B cell (primary cell): ENCODE data around the gene RARB. TPM values are rescaled to one million over a fixed set of nuclear protein-coding genes. Genes with fewer than 3 reads are reported as not detected.

Experiments used
- ATAC-seq: fragments of 200-7000 bp; cut with Tn5 transposase; one replicate; pipeline ENCODE4 v1.10.0; 2021; ENCODE audit warnings: low read depth, mild to moderate bottlenecking, moderate number of reproducible peaks, moderate library complexity
- CTCF ChIA-PET: fragments of 350-600 bp; sonication (Branson Sonifier 250); formaldehyde crosslinking; loops from one replicate; lab custom pipeline; 2021; ENCODE audit warnings: antibody characterized with exemption, inconsistent platforms; lab: Charles Lee
- POLR2A ChIA-PET: fragments of 350-600 bp; sonication (Branson Sonifier 250); formaldehyde crosslinking; loops from one replicate; lab custom pipeline; 2021; ENCODE audit warnings: antibody characterized with exemption; lab: Charles Lee
- DNase-seq: peaks from one replicate; pipeline ENCODE4 v3.0.0; 2013
- H2AFZ ChIP-seq: 2 replicates; pipeline ENCODE4 v1.6.1; 2012; ENCODE audit warnings: mild to moderate bottlenecking, low read depth, low read length; ENCODE audit not compliant: insufficient read depth, poor library complexity, severe bottlenecking
- H3K27ac ChIP-seq, 2 donors: 1 replicate in 1 of 2; 2 replicates in 1 of 2; pipeline ENCODE4 v1.5.1; 2012 to 2013; ENCODE audit warnings: low read length in 2 of 2, mild to moderate bottlenecking in 2 of 2, moderate library complexity in 1 of 2
- H3K27me3 ChIP-seq, 4 experiments: fragments of 200-600 bp in 1 of 4; sonication (generic) in 1 of 4; replicated peaks in 1 of 4; 1 replicate in 2 of 4; 2 replicates in 2 of 4; pipeline versions ENCODE4 v1.6.1 to v1.7.0; 2013 to 2016; ENCODE audit warnings: low read length in 3 of 4, mild to moderate bottlenecking in 2 of 4, mixed read lengths in 1 of 4, moderate library complexity in 1 of 4; ENCODE audit not compliant: insufficient read depth in 4 of 4, control insufficient read depth in 3 of 4; ENCODE audit errors: control extremely low read depth in 1 of 4
- H3K36me3 ChIP-seq, 2 experiments: replicated peaks in 1 of 2; 1 replicate in 1 of 2; 2 replicates in 1 of 2; pipeline versions ENCODE4 v1.6.1 to v1.7.1; 2013; ENCODE audit warnings: low read length in 1 of 2; ENCODE audit not compliant: insufficient read depth in 2 of 2, control insufficient read depth in 1 of 2; ENCODE audit errors: control extremely low read depth in 1 of 2, extremely low read depth in 1 of 2
- H3K4me1 ChIP-seq, 2 donors: fragments of 200-600 bp in 1 of 2; sonication (generic) in 1 of 2; 1 replicate in 1 of 2; 2 replicates in 1 of 2; pipeline versions ENCODE4 v1.5.1 to v1.6.1; 2013 to 2017; ENCODE audit warnings: low read length in 2 of 2; ENCODE audit not compliant: control insufficient read depth in 2 of 2, insufficient read depth in 2 of 2
- H3K4me2 ChIP-seq: replicated peaks from 2 replicates; pipeline ENCODE3; 2012; ENCODE audit warnings: mild to moderate bottlenecking, low read depth, low read length; ENCODE audit not compliant: poor library complexity, severe bottlenecking
- H3K4me3 ChIP-seq, 5 experiments: fragments of 200-600 bp in 1 of 5; sonication (generic) in 1 of 5; 1 replicate in 3 of 5; 2 replicates in 2 of 5; pipeline versions ENCODE4 v1.5.1 to v1.7.0; 2011 to 2016; ENCODE audit warnings: low read length in 4 of 5, mild to moderate bottlenecking in 4 of 5, low read depth in 2 of 5, control low read depth in 1 of 5, moderate library complexity in 1 of 5; ENCODE audit not compliant: insufficient read depth in 1 of 5; ENCODE audit errors: control extremely low read depth in 1 of 5, extremely low read depth in 1 of 5
- H3K79me2 ChIP-seq: fragments of 200-600 bp; sonication (generic); one replicate; pipeline ENCODE4 v1.6.0; 2016; ENCODE audit warnings: low read length; ENCODE audit not compliant: control insufficient read depth, insufficient read depth
- H3K9ac ChIP-seq: fragments of 200-600 bp; sonication (generic); 2 replicates; pipeline ENCODE4 v1.6.1; 2017; ENCODE audit warnings: mild to moderate bottlenecking, low read length, moderate library complexity
- H3K9me3 ChIP-seq, 3 donors: one replicate each; pipeline versions ENCODE4 v1.6.1 to v1.7.1; 2013; ENCODE audit warnings: low read length in 2 of 3; ENCODE audit not compliant: control insufficient read depth in 2 of 3, insufficient read depth in 1 of 3; ENCODE audit errors: control extremely low read depth in 1 of 3
- H4K20me1 ChIP-seq: 2 replicates; pipeline ENCODE4 v1.6.0; 2012; ENCODE audit warnings: mild to moderate bottlenecking, low read length; ENCODE audit not compliant: insufficient read depth, control insufficient read depth, poor library complexity, severe bottlenecking
- H3K27ac Mint-ChIP-seq: one replicate; pipeline ENCODE4 v1.8.0; 2021; ENCODE audit warnings: mixed read lengths
- H3K27me3 Mint-ChIP-seq: one replicate; pipeline ENCODE4 v1.8.0; 2021; ENCODE audit warnings: mixed read lengths
- H3K4me1 Mint-ChIP-seq: one replicate; pipeline ENCODE4 v1.8.0; 2021; ENCODE audit warnings: mixed read lengths
- H3K4me3 Mint-ChIP-seq: one replicate; pipeline ENCODE4 v1.8.0; 2021; ENCODE audit warnings: mixed read lengths
- H3K9me3 Mint-ChIP-seq: one replicate; pipeline ENCODE4 v1.8.0; 2022; ENCODE audit warnings: mixed read lengths; ENCODE audit not compliant: insufficient read depth
- EZH2 ChIP-seq: IDR thresholded peaks from 2 replicates; pipeline ENCODE4 v1.6.1; 2012; ENCODE audit warnings: borderline replicate concordance, low read depth, mild to moderate bottlenecking, moderate library complexity, low read length; ENCODE audit not compliant: insufficient read depth, poor library complexity, severe bottlenecking
- WGBS: methylation state at CpG from one replicate; pipeline ENCODE4 v1.1.5; 2013; ENCODE audit warnings: missing lambda C conversion rate; ENCODE audit not compliant: insufficient coverage; 5-methylcytosine and 5-hydroxymethylcytosine counted together
- intact Hi-C: fragments of 100-400 bp; cut with micrococcal nuclease; formaldehyde crosslinking; loops from one replicate; pipeline ENCODE4 v1.10.0; 2022
- polyA plus RNA-seq: library from polyadenylated mRNA; depleted of rRNA; stranded (reverse); fragments of >200 nt; gene quantifications from 2 replicates; pipeline ENCODE4 v1.2.3, GENCODE V29; 2012
- total RNA-seq, 2 donors: library from RNA; stranded (reverse); fragments of 120-200 nt in 1 of 2; gene quantifications; 1 replicate in 1 of 2; 2 replicates in 1 of 2; pipeline versions ENCODE4 v1.2.3 to v1.2.4, GENCODE V29; 2013 to 2022
- TF ChIP-seq, protein P1 (sequence below): fragments of 200-600 bp; IDR thresholded peaks from one replicate; pipeline ENCODE4 v1.8.0; 2022; ENCODE audit warnings: antibody characterized with exemption, mild to moderate bottlenecking

The RARB gene
- total and polyA plus RNA-seq, 2 donors (not counting 1 experiment from before 2014, with no cell fraction given), result not detected

DNA sequence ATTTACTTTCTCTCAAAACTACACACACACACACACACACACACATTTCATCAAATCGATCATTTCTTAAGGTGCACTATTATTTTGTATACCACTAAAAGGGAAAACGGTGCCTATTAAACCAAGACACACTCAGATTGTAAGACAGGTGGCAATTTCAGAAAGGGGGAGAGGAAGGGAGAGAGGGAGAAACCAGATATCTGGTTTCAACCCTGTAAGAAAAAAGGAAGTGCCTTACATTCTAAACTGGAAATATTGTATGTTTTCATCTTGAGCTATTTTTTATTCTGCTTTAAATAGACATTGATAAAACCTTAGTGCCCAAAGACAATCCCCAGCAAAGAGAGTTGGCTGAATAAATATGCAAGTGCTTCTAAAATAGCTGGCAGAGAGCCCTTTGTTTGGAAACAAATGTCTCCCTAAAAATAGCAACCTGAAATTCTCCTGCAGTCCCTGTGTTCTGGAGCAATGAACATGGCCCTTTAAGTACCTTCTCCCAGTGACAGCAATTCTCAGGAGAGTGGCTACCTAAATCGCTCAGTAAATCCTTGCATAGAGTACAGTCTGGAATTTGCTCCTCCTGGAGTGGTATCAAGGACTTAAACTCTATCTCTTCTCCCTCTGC lies 85.7 kb downstream of the RARB start:
- Histone ChIP-seq H3K4me1 (no peaks in the 10 kb centered on the region), H3K4me2 (no peak overlapping the region), H3K27me3 (no peaks in the 10 kb centered on the region), H3K79me2 (no peaks in the 10 kb centered on the region), H2AFZ (no peak overlapping the region), H3K4me3 (no peak overlapping the region), H3K9me3 (no peaks in the 10 kb centered on the region), H3K9ac (no peak overlapping the region), H4K20me1 (no peaks in the 10 kb centered on the region), H3K27ac (no peak overlapping the region), H3K36me3 (no peaks in the 10 kb centered on the region)
- no CpG with 5 or more reads among the region's 3 CpGs for WGBS
- POLR2A ChIA-PET, result no interaction called here
- TF ChIP-seq, protein P1, sequence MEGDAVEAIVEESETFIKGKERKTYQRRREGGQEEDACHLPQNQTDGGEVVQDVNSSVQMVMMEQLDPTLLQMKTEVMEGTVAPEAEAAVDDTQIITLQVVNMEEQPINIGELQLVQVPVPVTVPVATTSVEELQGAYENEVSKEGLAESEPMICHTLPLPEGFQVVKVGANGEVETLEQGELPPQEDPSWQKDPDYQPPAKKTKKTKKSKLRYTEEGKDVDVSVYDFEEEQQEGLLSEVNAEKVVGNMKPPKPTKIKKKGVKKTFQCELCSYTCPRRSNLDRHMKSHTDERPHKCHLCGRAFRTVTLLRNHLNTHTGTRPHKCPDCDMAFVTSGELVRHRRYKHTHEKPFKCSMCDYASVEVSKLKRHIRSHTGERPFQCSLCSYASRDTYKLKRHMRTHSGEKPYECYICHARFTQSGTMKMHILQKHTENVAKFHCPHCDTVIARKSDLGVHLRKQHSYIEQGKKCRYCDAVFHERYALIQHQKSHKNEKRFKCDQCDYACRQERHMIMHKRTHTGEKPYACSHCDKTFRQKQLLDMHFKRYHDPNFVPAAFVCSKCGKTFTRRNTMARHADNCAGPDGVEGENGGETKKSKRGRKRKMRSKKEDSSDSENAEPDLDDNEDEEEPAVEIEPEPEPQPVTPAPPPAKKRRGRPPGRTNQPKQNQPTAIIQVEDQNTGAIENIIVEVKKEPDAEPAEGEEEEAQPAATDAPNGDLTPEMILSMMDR, result no peak
- TF ChIP-seq EZH2, result no peak
- Mint-ChIP-seq H3K4me1 (no peaks in the 10 kb centered on the region), H3K27ac (no peak overlapping the region), H3K27me3 (peaks cover 15% of the 10 kb centered on the region), H3K4me3 (no peak overlapping the region), H3K9me3 (no peaks in the 10 kb centered on the region)
- ATAC-seq (no peak), DNase-seq (no peak)
- CTCF ChIA-PET, result no interaction called here
- intact Hi-C loops, result no loop called here

DNA sequence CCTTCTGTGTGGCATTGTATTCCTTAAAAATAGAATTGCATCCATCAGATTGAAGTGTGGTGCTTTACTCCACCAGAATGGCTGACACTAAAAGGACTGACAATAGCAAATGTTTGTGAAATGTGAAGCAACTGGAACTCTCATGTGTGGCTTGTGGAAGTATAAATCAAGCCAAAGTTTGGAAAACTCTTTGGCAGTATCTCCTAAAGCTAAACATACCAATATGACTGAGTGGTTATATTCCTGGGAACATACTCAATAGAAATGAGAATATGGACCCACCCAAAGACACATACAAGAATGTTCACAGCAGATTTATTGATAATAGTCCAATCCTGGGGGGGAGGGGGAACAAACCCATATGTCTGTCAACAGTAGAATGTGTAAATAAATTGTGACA lies 87.1 kb downstream of the RARB start:
- H3K79me2 ChIP-seq, result no peaks in the 10 kb centered on the region
- no peak overlapping the region for H3K9ac ChIP-seq
- DNase-seq (no peak), ATAC-seq (no peak)
- H3K4me3 Mint-ChIP-seq, result no peak overlapping the region
- no peak overlapping the region for H2AFZ ChIP-seq
- H3K4me1 ChIP-seq, result no peaks in the 10 kb centered on the region
- no peak overlapping the region for H3K4me3 ChIP-seq
- H3K27me3 Mint-ChIP-seq, result peaks cover 11% of the 10 kb centered on the region
- H3K4me2 ChIP-seq, result no peak overlapping the region
- no peaks in the 10 kb centered on the region for H3K27me3 ChIP-seq
- H3K9me3 ChIP-seq, result no peaks in the 10 kb centered on the region
- no peak overlapping the region for H3K27ac ChIP-seq
- H3K27ac Mint-ChIP-seq, result no peak overlapping the region
- H3K36me3 ChIP-seq, result no peaks in the 10 kb centered on the region
- ChIA-PET POLR2A (no interaction called here), CTCF (no interaction called here)
- H4K20me1 ChIP-seq, result no peaks in the 10 kb centered on the region
- intact Hi-C loops, result no loop called here
- no peaks in the 10 kb centered on the region for H3K4me1 Mint-ChIP-seq
- TF ChIP-seq EZH2, result no peak
- TF ChIP-seq, protein P1, result no peak
- no peaks in the 10 kb centered on the region for H3K9me3 Mint-ChIP-seq
